ENCODE results near the gene QRSL1.

- no peak for TF ChIP-seq CTCF (IDR thresholded peaks at IDR 0.05)
- no peak for TF ChIP-seq POLR2A (IDR thresholded peaks at IDR 0.05)
Measured at GRCh38 chr6:106659859-106660258, 30.5 kb downstream of the QRSL1 start.

Data from prostate gland (tissue), 2 donors.